Ishikawa (cell line): ENCODE results near the gene ANAPC2.

ENCODE experiments used
- FOXM1 ChIP-seq: IDR thresholded peaks from 2 replicates; pipeline ENCODE4 v1.6.1; 2012; ENCODE audit warnings: low read depth, borderline replicate concordance
- RAD21 ChIP-seq: IDR thresholded peaks from 2 replicates; pipeline ENCODE4 v1.6.1; 2012; ENCODE audit warnings: low read depth
- REST ChIP-seq: IDR thresholded peaks from 2 replicates; pipeline ENCODE4 v1.6.1; 2012; ENCODE audit warnings: low read depth, mild to moderate bottlenecking
- ZBTB7A ChIP-seq: IDR thresholded peaks from 2 replicates; pipeline ENCODE4 v1.6.1; 2012; ENCODE audit warnings: low read depth
- TF ChIP-seq, protein P1 (sequence below): IDR thresholded peaks from 2 replicates; pipeline ENCODE4 v1.6.1; 2012

GRCh38 chr9:137126786-137127185, 61.6 kb downstream of the ANAPC2 start:
- TF ChIP-seq RAD21 (no peak), FOXM1 (no peak), REST (no peak), ZBTB7A (no peak)
- TF ChIP-seq, protein P1, sequence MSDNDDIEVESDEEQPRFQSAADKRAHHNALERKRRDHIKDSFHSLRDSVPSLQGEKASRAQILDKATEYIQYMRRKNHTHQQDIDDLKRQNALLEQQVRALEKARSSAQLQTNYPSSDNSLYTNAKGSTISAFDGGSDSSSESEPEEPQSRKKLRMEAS: no peak
